ENCODE results near the gene KIF2C. TPM values are rescaled to one million over a fixed set of nuclear protein-coding genes. Genes with fewer than 3 reads are reported as not detected.

KIF2C gene
- total RNA-seq, 2 donors from 2014 or later = 93.4 to 124 TPM

GRCh38 chr1:44707959-44708831 lies 31.4 kb upstream of the KIF2C start:
- Mint-ChIP-seq H3K4me1 (peaks cover 14% of the 10 kb centered on the region), H3K27me3 (peaks cover 5% of the 10 kb centered on the region), H3K9me3 (no peaks in the 10 kb centered on the region), H3K36me3 (ENCODE audit: low read depth) (no peaks in the 10 kb centered on the region), H3K4me3 (peak overlapping the region; percentile 63), H3K27ac (peak overlapping the region; percentile 14)
- peak; percentile 81 for ATAC-seq (replicated peaks)

GRCh38 chr1:44713321-44713781 lies 26.3 kb upstream of the KIF2C start:
- ATAC-seq (replicated peaks) = no peak
- peaks cover 5% of the 10 kb centered on the region for H3K27me3 Mint-ChIP-seq
- H3K4me1 Mint-ChIP-seq = peaks cover 33% of the 10 kb centered on the region

GRCh38 chr1:44714532-44714931 lies 25.1 kb upstream of the KIF2C start:
- no peaks in the 10 kb centered on the region for H3K36me3 Mint-ChIP-seq (ENCODE audit: low read depth)
- ATAC-seq (replicated peaks) = no peak

More at GRCh38 chr1:44713321-44713781, 26.3 kb upstream of the KIF2C start:
- Mint-ChIP-seq H3K27ac (no peak overlapping the region), H3K36me3 (ENCODE audit: low read depth) (no peaks in the 10 kb centered on the region), H3K9me3 (no peaks in the 10 kb centered on the region), H3K4me3 (no peak overlapping the region)

GRCh38 chr1:44714944-44715571 lies 24.6 kb upstream of the KIF2C start:
- no peaks in the 10 kb centered on the region for H3K27me3 Mint-ChIP-seq
- H3K4me3 Mint-ChIP-seq = peak overlapping the region; percentile 63
- H3K27ac Mint-ChIP-seq = peak overlapping the region; percentile 67
- no peaks in the 10 kb centered on the region for H3K9me3 Mint-ChIP-seq
- H3K4me1 Mint-ChIP-seq = peaks cover 25% of the 10 kb centered on the region
- H3K36me3 Mint-ChIP-seq (ENCODE audit: low read depth) = no peaks in the 10 kb centered on the region
- ATAC-seq (replicated peaks) = peak; percentile 88

More at GRCh38 chr1:44714532-44714931, 25.1 kb upstream of the KIF2C start:
- H3K4me1 Mint-ChIP-seq = peaks cover 25% of the 10 kb centered on the region
- H3K27ac Mint-ChIP-seq = peak overlapping the region; percentile 67
- H3K27me3 Mint-ChIP-seq = no peaks in the 10 kb centered on the region
- peak overlapping the region; percentile 63 for H3K4me3 Mint-ChIP-seq
- H3K9me3 Mint-ChIP-seq = no peaks in the 10 kb centered on the region

- no peaks in the 10 kb centered on the region for H3K9me3 Mint-ChIP-seq
- no peaks in the 10 kb centered on the region for H3K27me3 Mint-ChIP-seq
- H3K36me3 Mint-ChIP-seq (ENCODE audit: low read depth) = peaks cover 12% of the 10 kb centered on the region
- ATAC-seq (replicated peaks) = no peak
- H3K4me3 Mint-ChIP-seq = no peak overlapping the region
- H3K27ac Mint-ChIP-seq = peak overlapping the region; percentile 6
- H3K4me1 Mint-ChIP-seq = peaks cover 46% of the 10 kb centered on the region
These were observed 22.5 kb upstream of the KIF2C start for GRCh38 chr1:44717156-44717555.

GRCh38 chr1:44717653-44718052 lies 22.0 kb upstream of the KIF2C start:
- H3K27ac Mint-ChIP-seq = peak overlapping the region; percentile 6
- H3K4me1 Mint-ChIP-seq = peaks cover 46% of the 10 kb centered on the region
- ATAC-seq (replicated peaks) = no peak

GRCh38 chr1:44718091-44718490 lies 21.5 kb upstream of the KIF2C start:
- ATAC-seq (replicated peaks) = no peak
- peak overlapping the region; percentile 11 for H3K4me3 Mint-ChIP-seq

More at GRCh38 chr1:44717653-44718052, 22.0 kb upstream of the KIF2C start:
- Mint-ChIP-seq H3K27me3 (no peaks in the 10 kb centered on the region), H3K4me3 (peak overlapping the region; percentile 11), H3K9me3 (no peaks in the 10 kb centered on the region), H3K36me3 (ENCODE audit: low read depth) (peaks cover 13% of the 10 kb centered on the region)

GRCh38 chr1:44719318-44719717 lies 20.3 kb upstream of the KIF2C start:
- peaks cover 23% of the 10 kb centered on the region for H3K36me3 Mint-ChIP-seq (ENCODE audit: low read depth)
- H3K27ac Mint-ChIP-seq = no peak overlapping the region
- H3K27me3 Mint-ChIP-seq = no peaks in the 10 kb centered on the region
- H3K4me1 Mint-ChIP-seq = peaks cover 57% of the 10 kb centered on the region
- no peak for ATAC-seq (replicated peaks)
- H3K9me3 Mint-ChIP-seq = no peaks in the 10 kb centered on the region
- no peak overlapping the region for H3K4me3 Mint-ChIP-seq

More at GRCh38 chr1:44718091-44718490, 21.5 kb upstream of the KIF2C start:
- peaks cover 50% of the 10 kb centered on the region for H3K4me1 Mint-ChIP-seq
- H3K9me3 Mint-ChIP-seq = no peaks in the 10 kb centered on the region
- H3K27ac Mint-ChIP-seq = peak overlapping the region; percentile 6
- H3K27me3 Mint-ChIP-seq = no peaks in the 10 kb centered on the region
- peaks cover 16% of the 10 kb centered on the region for H3K36me3 Mint-ChIP-seq (ENCODE audit: low read depth)

GRCh38 chr1:44720281-44720680 lies 19.4 kb upstream of the KIF2C start:
- Mint-ChIP-seq H3K4me1 (peaks cover 58% of the 10 kb centered on the region), H3K27me3 (no peaks in the 10 kb centered on the region), H3K27ac (peak overlapping the region; percentile 98), H3K9me3 (no peaks in the 10 kb centered on the region), H3K36me3 (ENCODE audit: low read depth) (peaks cover 30% of the 10 kb centered on the region), H3K4me3 (peak overlapping the region; percentile 86)
- ATAC-seq (replicated peaks) = no peak

GRCh38 chr1:44721485-44722361 lies 17.9 kb upstream of the KIF2C start:
- no peaks in the 10 kb centered on the region for H3K27me3 Mint-ChIP-seq
- peak overlapping the region; percentile 86 for H3K4me3 Mint-ChIP-seq
- peak; percentile 85 for ATAC-seq (replicated peaks)
- peaks cover 32% of the 10 kb centered on the region for H3K36me3 Mint-ChIP-seq (ENCODE audit: low read depth)
- H3K4me1 Mint-ChIP-seq = peaks cover 51% of the 10 kb centered on the region
- no peaks in the 10 kb centered on the region for H3K9me3 Mint-ChIP-seq
- peak overlapping the region; percentile 98 for H3K27ac Mint-ChIP-seq

- H3K9me3 Mint-ChIP-seq = no peaks in the 10 kb centered on the region
These were observed 16.6 kb upstream of the KIF2C start for GRCh38 chr1:44723064-44723463.

GRCh38 chr1:44723496-44724295 lies 15.9 kb upstream of the KIF2C start:
- no peaks in the 10 kb centered on the region for H3K27me3 Mint-ChIP-seq
- H3K4me1 Mint-ChIP-seq = peaks cover 40% of the 10 kb centered on the region
- H3K36me3 Mint-ChIP-seq (ENCODE audit: low read depth) = peaks cover 32% of the 10 kb centered on the region
- no peaks in the 10 kb centered on the region for H3K9me3 Mint-ChIP-seq
- peak; percentile 37 for ATAC-seq (replicated peaks)
- H3K4me3 Mint-ChIP-seq = peak overlapping the region; percentile 86
- H3K27ac Mint-ChIP-seq = peak overlapping the region; percentile 88

More at GRCh38 chr1:44723064-44723463, 16.6 kb upstream of the KIF2C start:
- H3K4me1 Mint-ChIP-seq = peaks cover 42% of the 10 kb centered on the region
- peaks cover 32% of the 10 kb centered on the region for H3K36me3 Mint-ChIP-seq (ENCODE audit: low read depth)
- peak; percentile 6 for ATAC-seq (replicated peaks)
- no peaks in the 10 kb centered on the region for H3K27me3 Mint-ChIP-seq
- H3K27ac Mint-ChIP-seq = peak overlapping the region; percentile 88
- peak overlapping the region; percentile 86 for H3K4me3 Mint-ChIP-seq

- ATAC-seq (replicated peaks) = no peak
- Mint-ChIP-seq H3K36me3 (ENCODE audit: low read depth) (peaks cover 32% of the 10 kb centered on the region), H3K4me1 (peaks cover 46% of the 10 kb centered on the region), H3K27me3 (no peaks in the 10 kb centered on the region), H3K27ac (peak overlapping the region; percentile 88), H3K9me3 (no peaks in the 10 kb centered on the region), H3K4me3 (peak overlapping the region; percentile 86)
These were observed 15.2 kb upstream of the KIF2C start for GRCh38 chr1:44724296-44724954.
